Measurements from ENCODE around the gene PTX4. TPM values are rescaled to one million over a fixed set of nuclear protein-coding genes. Genes with fewer than 3 reads are reported as not detected.
A peak's percentile ranks its signal among the peaks of the same experiment; 100 is the strongest.

The PTX4 gene
- total RNA-seq, 1 experiment from 2014 or later, result not detected

GRCh38 chr16:1500465-1501150 lies 11.9 kb upstream of the PTX4 start:
- no peak for DNase-seq (ENCODE audit: low read depth)

- no peak for DNase-seq (ENCODE audit: low read depth)
These were observed 11.2 kb upstream of the PTX4 start for GRCh38 chr16:1499756-1500464.

- DNase-seq (ENCODE audit: low read depth), result no peak
These were observed 10.3 kb upstream of the PTX4 start for GRCh38 chr16:1498899-1499676.

- DNase-seq (ENCODE audit: low read depth), result no peak
These were observed 8.4 kb upstream of the PTX4 start for GRCh38 chr16:1497014-1497598.

GRCh38 chr16:1496464-1496863 lies 7.7 kb upstream of the PTX4 start:
- DNase-seq (ENCODE audit: low read depth), result no peak

GRCh38 chr16:1495889-1496262 lies 7.1 kb upstream of the PTX4 start:
- no peak for DNase-seq (ENCODE audit: low read depth)

GRCh38 chr16:1495211-1495888 lies 6.6 kb upstream of the PTX4 start:
- no peak for DNase-seq (ENCODE audit: low read depth)

GRCh38 chr16:1494711-1495110 lies 6.0 kb upstream of the PTX4 start:
- DNase-seq (ENCODE audit: low read depth), result no peak

GRCh38 chr16:1494129-1494640 lies 5.4 kb upstream of the PTX4 start:
- peak; percentile 71 for DNase-seq (ENCODE audit: low read depth)

GRCh38 chr16:1493746-1494094 lies 5.0 kb upstream of the PTX4 start:
- no peak for DNase-seq (ENCODE audit: low read depth)

GRCh38 chr16:1492923-1493745 lies 4.4 kb upstream of the PTX4 start, which contains the start of gene TELO2:
Gene TELO2, plus strand, starts transcription at chr16:1493360. Its CDS starts 922 bp downstream, at chr16:1494282.
- DNase-seq (ENCODE audit: low read depth), result peak; percentile 66

GRCh38 chr16:1492082-1492922 lies 3.6 kb upstream of the PTX4 start:
- no peak for DNase-seq (ENCODE audit: low read depth)

GRCh38 chr16:1491327-1491726 lies 2.6 kb upstream of the PTX4 start:
- DNase-seq (ENCODE audit: low read depth), result no peak

- no peak for DNase-seq (ENCODE audit: low read depth)
These were observed 333 bp upstream of the PTX4 start for GRCh38 chr16:1489077-1489476.

- DNase-seq (ENCODE audit: low read depth), result no peak
These were observed 616 bp downstream of the PTX4 start for GRCh38 chr16:1488054-1488601.

- DNase-seq (ENCODE audit: low read depth), result no peak
These were observed 1.2 kb downstream of the PTX4 start for GRCh38 chr16:1487395-1488053.

GRCh38 chr16:1486551-1487390 lies 2.0 kb downstream of the PTX4 start:
- no peak for DNase-seq (ENCODE audit: low read depth)

Data from RPMI7951 (cell line).